Renal cortical epithelial cell (primary cell): ENCODE results near the gene CERK. TPM values are rescaled to one million over a fixed set of nuclear protein-coding genes. Genes with fewer than 3 reads are reported as not detected.
"Not testable (repeated sequence)": the region's sequence is repeated elsewhere in the genome, so short reads cannot be mapped to it uniquely, and the experiment has no call there.

Experiments used
- DNase-seq: peaks from one replicate; pipeline ENCODE4 v3.0.0-alpha.2; 2011; ENCODE audit warnings: low read depth
- total RNA-seq: library from RNA; depleted of rRNA; stranded (reverse); fragments of >200 nt; gene quantifications from 2 replicates; pipeline ENCODE4 v1.2.3, GENCODE V29; 2014

Gene CERK
- total RNA-seq, 1 donor from 2014 or later, result 25.9 TPM

GRCh38 chr22:46648225-46648820, 89.7 kb downstream of the CERK start:
- not testable (repeated sequence) for DNase-seq

GRCh38 chr22:46646531-46647215, 91.4 kb downstream of the CERK start:
- no peak for DNase-seq

- DNase-seq, result not testable (repeated sequence)
These were observed 95.1 kb downstream of the CERK start for GRCh38 chr22:46642840-46643480.

- no peak for DNase-seq
These were observed 96.2 kb downstream of the CERK start for GRCh38 chr22:46641811-46642266.

GRCh38 chr22:46640293-46641055, 97.6 kb downstream of the CERK start:
- no peak for DNase-seq

- no peak for DNase-seq
These were observed 98.2 kb downstream of the CERK start for GRCh38 chr22:46639843-46640242.

GRCh38 chr22:46638601-46639431, 99.2 kb downstream of the CERK start:
- DNase-seq, result no peak

GRCh38 chr22:46637711-46638600, 100.1 kb downstream of the CERK start:
- no peak for DNase-seq

GRCh38 chr22:46636221-46637002, 101.6 kb downstream of the CERK start:
- no peak for DNase-seq

GRCh38 chr22:46635756-46636155, 102.3 kb downstream of the CERK start:
- no peak for DNase-seq

- not testable (repeated sequence) for DNase-seq
These were observed 102.9 kb downstream of the CERK start for GRCh38 chr22:46634973-46635685.

Other genes starting within 250 kb of the CERK start
- gene CELSR1, start 200.6 kb downstream of the CERK start, total RNA-seq, result 41.2 and 151 TPM in 2 replicates
- gene GRAMD4, start 117.9 kb downstream of the CERK start, total RNA-seq, result 55.1 and 121 TPM in 2 replicates
- gene TBC1D22A, start 24.4 kb upstream of the CERK start, total RNA-seq, result 11.5 and 20.0 TPM in 2 replicates